Left lung (tissue), 10 donors: ENCODE results near the gene PCMT1. TPM values are rescaled to one million over a fixed set of nuclear protein-coding genes. Genes with fewer than 3 reads are reported as not detected.
A peak's percentile ranks its signal among the peaks of the same experiment; 100 is the strongest.

Experiments
- ATAC-seq: fragments of 200-7000 bp; cut with Tn5 transposase; one replicate; pipeline ENCODE4 v1.9.1; 2020; ENCODE audit warnings: moderate library complexity
- DNase-seq, 4 donors: peaks; one replicate each; pipeline ENCODE4 v3.0.0-alpha.2; 2013 to 2020
- H3K27ac ChIP-seq, 2 donors: fragments of 200-600 bp; sonication (generic) in 1 of 2; one replicate each; pipeline versions ENCODE4 v1.5.0 to v1.8.0; 2020 to 2021
- H3K27me3 ChIP-seq, 2 donors: fragments of 200-600 bp; sonication (generic) in 1 of 2; one replicate each; pipeline versions ENCODE4 v1.5.0 to v1.8.0; 2020 to 2021
- H3K36me3 ChIP-seq, 2 donors: fragments of 200-600 bp; sonication (generic) in 1 of 2; one replicate each; pipeline versions ENCODE4 v1.5.0 to v1.8.0; 2020 to 2021
- H3K4me1 ChIP-seq, 2 donors: fragments of 200-600 bp; one replicate each; pipeline ENCODE4 v1.8.0; 2021
- H3K4me3 ChIP-seq, 2 donors: fragments of 200-600 bp; sonication (generic) in 1 of 2; one replicate each; pipeline versions ENCODE4 v1.5.0 to v1.8.0; 2020 to 2021; ENCODE audit warnings: mild to moderate bottlenecking in 1 of 2
- H3K9me3 ChIP-seq, 2 donors: fragments of 200-600 bp; sonication (generic) in 1 of 2; one replicate each; pipeline versions ENCODE4 v1.5.0 to v1.8.0; 2020 to 2021
- CTCF ChIP-seq, 2 donors: fragments of 200-600 bp; sonication (generic) in 1 of 2; IDR thresholded peaks; one replicate each; pipeline versions ENCODE4 v1.5.0 to v1.8.0; 2021; ENCODE audit warnings: antibody characterized with exemption in 2 of 2
- intact Hi-C, 2 donors: fragments of 100-400 bp; cut with DNase I; formaldehyde crosslinking; loops; one replicate each; pipeline versions ENCODE4 v1.11.2 to v1.14.2; 2022
- polyA plus RNA-seq, 6 donors: library from polyadenylated mRNA; unstranded; fragments of 120-200 nt; gene quantifications; one replicate each; pipeline ENCODE4 v1.2.1, GENCODE V29; 2013; ENCODE audit not compliant: insufficient read length in 6 of 6
- total RNA-seq, 2 donors: library from RNA; stranded (reverse); fragmentation: NEBNext Ultra II Directional; extraction: Animal tissue kit (Norgen Biotek cat#: 25700); gene quantifications; one replicate each; pipeline ENCODE4 v1.2.1, GENCODE V29; 2021
- donor health status: DM: no; HTN: yes; CAD: no.
- donor health status: DM: no; HTN: no; CAD: no.

Gene PCMT1
- total and polyA plus RNA-seq, 8 donors, result 61.8 to 87.4 (median 80.3) TPM

GRCh38 chr6:149859368-149859767 lies 109.8 kb downstream of the PCMT1 start:
- H3K9me3 ChIP-seq, result no peaks in the 10 kb centered on the region
- H3K36me3 ChIP-seq, result no peaks in the 10 kb centered on the region
- TF ChIP-seq CTCF (IDR thresholded peaks at IDR 0.05), result no peak
- H3K27ac ChIP-seq, result no peak overlapping the region
- DNase-seq (peak in 1 of 4 donors; percentile 66), ATAC-seq (no peak)
- H3K4me3 ChIP-seq, result no peak overlapping the region
- peaks cover 17 to 41% of the 10 kb centered on the region in 2 donors for H3K4me1 ChIP-seq
- intact Hi-C loops, result no loop called here
- peaks cover 0 to 20% of the 10 kb centered on the region in 2 donors for H3K27me3 ChIP-seq

GRCh38 chr6:149859938-149860337 lies 110.4 kb downstream of the PCMT1 start:
- intact Hi-C loops, result no loop called here
- peaks cover 18 to 42% of the 10 kb centered on the region in 2 donors for H3K4me1 ChIP-seq

GRCh38 chr6:149860513-149860833 lies 110.9 kb downstream of the PCMT1 start:
- Histone ChIP-seq H3K4me1 (peaks cover 13 to 40% of the 10 kb centered on the region in 2 donors), H3K4me3 (no peak overlapping the region), H3K27me3 (peaks cover 0 to 20% of the 10 kb centered on the region in 2 donors), H3K27ac (no peak overlapping the region), H3K36me3 (no peaks in the 10 kb centered on the region), H3K9me3 (no peaks in the 10 kb centered on the region)
- ATAC-seq (no peak), DNase-seq (no peak)
- intact Hi-C loops, result no loop called here
- no peak for TF ChIP-seq CTCF (IDR thresholded peaks at IDR 0.05)

More at GRCh38 chr6:149859938-149860337, 110.4 kb downstream of the PCMT1 start:
- no peak for TF ChIP-seq CTCF (IDR thresholded peaks at IDR 0.05)
- ATAC-seq, result no peak
- no peak for DNase-seq
- Histone ChIP-seq H3K9me3 (no peaks in the 10 kb centered on the region), H3K36me3 (no peaks in the 10 kb centered on the region), H3K27ac (no peak overlapping the region), H3K27me3 (peaks cover 0 to 20% of the 10 kb centered on the region in 2 donors), H3K4me3 (no peak overlapping the region)

Other genes starting within 250 kb of the PCMT1 start
- gene PPIL4, start 203.7 kb upstream of the PCMT1 start, total RNA-seq, result 10 to 100 TPM; 22.4 to 25.7 TPM
- 10 to 100 TPM; 59.1 to 77.0 (median 64.2) TPM for gene PPIL4, start 203.7 kb upstream of the PCMT1 start, polyA plus RNA-seq
- gene GINM1, start 183.4 kb upstream of the PCMT1 start, total RNA-seq, result 10 to 100 TPM; 43.6 to 46.4 TPM
- 10 to 100 TPM; 51.0 to 59.3 (median 56.6) TPM for gene GINM1, start 183.4 kb upstream of the PCMT1 start, polyA plus RNA-seq
- gene KATNA1, start 101.0 kb upstream of the PCMT1 start, total RNA-seq, result 10 to 100 TPM; 11.6 to 13.7 TPM
- 10 to 100 TPM; 30.0 to 35.3 (median 33.0) TPM for gene KATNA1, start 101.0 kb upstream of the PCMT1 start, polyA plus RNA-seq
- 10 to 100 TPM; 25.6 to 29.2 TPM for gene LATS1, start 31.6 kb upstream of the PCMT1 start, total RNA-seq
- gene LATS1, start 31.6 kb upstream of the PCMT1 start, polyA plus RNA-seq, result 10 to 100 TPM; 32.2 to 34.1 (median 33.1) TPM
- gene NUP43, start 3.2 kb upstream of the PCMT1 start, total RNA-seq, result 10 to 100 TPM; 28.7 to 33.8 TPM
- gene NUP43, start 3.2 kb upstream of the PCMT1 start, polyA plus RNA-seq, result 10 to 100 TPM; 40.9 to 49.6 (median 47.6) TPM
- gene LRP11, start 114.6 kb downstream of the PCMT1 start, total RNA-seq, result 10 to 100 TPM; 40.9 to 42.6 TPM
- gene LRP11, start 114.6 kb downstream of the PCMT1 start, polyA plus RNA-seq, result 10 to 100 TPM; 30.1 to 40.3 (median 36.4) TPM
- under 1 TPM; 0.35 to 0.50 TPM for gene RAET1E, start 148.4 kb downstream of the PCMT1 start, total RNA-seq
- under 1 TPM; 0.20 to 0.69 (median 0.51) TPM for gene RAET1E, start 148.4 kb downstream of the PCMT1 start, polyA plus RNA-seq
- under 1 TPM; 0.76 to 0.93 TPM for gene RAET1G, start 173.4 kb downstream of the PCMT1 start, total RNA-seq
- 1 to 10 TPM; 1.3 to 2.8 (median 1.7) TPM for gene RAET1G, start 173.4 kb downstream of the PCMT1 start, polyA plus RNA-seq
- 1 to 10 TPM; 2.2 to 3.3 TPM for gene ULBP2, start 192.3 kb downstream of the PCMT1 start, total RNA-seq
- gene ULBP2, start 192.3 kb downstream of the PCMT1 start, polyA plus RNA-seq, result 1 to 10 TPM; 2.2 to 3.6 (median 2.5) TPM
- gene ULBP1, start 214.2 kb downstream of the PCMT1 start, total RNA-seq, result 1 to 10 TPM; 1.1 to 2.1 TPM
- gene ULBP1, start 214.2 kb downstream of the PCMT1 start, polyA plus RNA-seq, result 1 to 10 TPM; 2.7 to 6.0 (median 4.2) TPM